CD4-positive, alpha-beta T cell (primary cell): Measurements from ENCODE around the gene LASP1. TPM values are rescaled to one million over a fixed set of nuclear protein-coding genes. Genes with fewer than 3 reads are reported as not detected.

Source experiments
- ATAC-seq: fragments of 200-7000 bp; cut with Tn5 transposase; one replicate; pipeline ENCODE4 v1.10.0; 2022; ENCODE audit warnings: mild to moderate bottlenecking; ENCODE audit not compliant: poor library complexity
- CTCF ChIA-PET: fragments of 350-600 bp; sonication (Branson Sonifier 250); formaldehyde crosslinking; loops from one replicate; lab custom pipeline; 2021; ENCODE audit warnings: antibody characterized with exemption, inconsistent platforms; lab: Charles Lee
- POLR2A ChIA-PET: fragments of 350-600 bp; sonication (Branson Sonifier 250); formaldehyde crosslinking; loops from one replicate; lab custom pipeline; 2021; ENCODE audit warnings: antibody characterized with exemption, inconsistent platforms; lab: Charles Lee
- DNase-seq, 14 experiments: peaks; one replicate each; pipeline ENCODE4 v3.0.0-alpha.2; 2013 to 2020; ENCODE audit warnings: mixed read lengths in 2 of 14
- H3K27ac ChIP-seq, 2 donors: one replicate each; pipeline versions ENCODE4 v1.5.1 to v1.7.0; 2013; ENCODE audit warnings: low read length in 2 of 2, low read depth in 1 of 2, mild to moderate bottlenecking in 1 of 2
- H3K27me3 ChIP-seq, 2 experiments: 1 replicate in 1 of 2; 2 replicates in 1 of 2; pipeline versions ENCODE4 v1.6.1 to v1.7.0; 2013; ENCODE audit warnings: low read length in 2 of 2, control low read depth in 1 of 2, mild to moderate bottlenecking in 1 of 2, moderate library complexity in 1 of 2; ENCODE audit not compliant: insufficient read depth in 2 of 2, control insufficient read depth in 1 of 2
- H3K36me3 ChIP-seq: one replicate; pipeline ENCODE4 v1.6.1; 2013; ENCODE audit warnings: low read length, control low read depth; ENCODE audit not compliant: insufficient read depth
- H3K4me1 ChIP-seq: one replicate; pipeline ENCODE4 v1.6.1; 2013; ENCODE audit warnings: low read length, control low read depth; ENCODE audit not compliant: insufficient read depth
- H3K4me3 ChIP-seq: one replicate; pipeline ENCODE4 v1.5.1; 2013; ENCODE audit warnings: mild to moderate bottlenecking, low read length, moderate library complexity
- H3K9me3 ChIP-seq, 2 experiments: 1 replicate in 1 of 2; 2 replicates in 1 of 2; pipeline versions ENCODE4 v1.6.1 to v1.7.0; 2013; ENCODE audit warnings: low read length in 2 of 2, mild to moderate bottlenecking in 2 of 2, control low read depth in 1 of 2, moderate library complexity in 1 of 2; ENCODE audit not compliant: control insufficient read depth in 1 of 2, insufficient read depth in 1 of 2
- H3K27ac Mint-ChIP-seq: one replicate; pipeline ENCODE4 v1.8.0; 2020; ENCODE audit warnings: mixed read lengths
- H3K27me3 Mint-ChIP-seq: one replicate; pipeline ENCODE4 v1.8.0; 2021; ENCODE audit warnings: mixed read lengths
- H3K36me3 Mint-ChIP-seq: one replicate; pipeline ENCODE4 v1.8.0; 2021; ENCODE audit warnings: low read depth, mixed read lengths
- H3K4me1 Mint-ChIP-seq: one replicate; pipeline ENCODE4 v1.8.0; 2021; ENCODE audit warnings: low read depth, mixed read lengths
- H3K4me3 Mint-ChIP-seq: one replicate; pipeline ENCODE4 v1.8.0; 2020; ENCODE audit warnings: mild to moderate bottlenecking, mixed read lengths
- H3K9me3 Mint-ChIP-seq: one replicate; pipeline ENCODE4 v1.8.0; 2020; ENCODE audit warnings: mixed read lengths
- intact Hi-C, 2 experiments: fragments of 100-400 bp; cut with DNase I in 1 of 2; cut with micrococcal nuclease in 1 of 2; formaldehyde crosslinking; loops; one replicate each; pipeline versions ENCODE4 v1.15.1 to v1.9.0; 2023 to 2025; cut with DNase I, micrococcal nuclease
- total RNA-seq, 174 experiments: library from RNA in 2 of 174; stranded (reverse) in 2 of 174; gene quantifications; one replicate each; pipeline ENCODE4 v1.2.3 and lab custom pipeline; 2021 to 2026
- TF ChIP-seq, protein P1 (sequence below): fragments of 200-600 bp; IDR thresholded peaks from one replicate; pipeline ENCODE4 v1.8.0; 2022; ENCODE audit warnings: antibody characterized with exemption, mild to moderate bottlenecking

LASP1 gene
- total RNA-seq, 2 experiments from 2014 or later, result 50.1 to 50.5 TPM

DNA sequence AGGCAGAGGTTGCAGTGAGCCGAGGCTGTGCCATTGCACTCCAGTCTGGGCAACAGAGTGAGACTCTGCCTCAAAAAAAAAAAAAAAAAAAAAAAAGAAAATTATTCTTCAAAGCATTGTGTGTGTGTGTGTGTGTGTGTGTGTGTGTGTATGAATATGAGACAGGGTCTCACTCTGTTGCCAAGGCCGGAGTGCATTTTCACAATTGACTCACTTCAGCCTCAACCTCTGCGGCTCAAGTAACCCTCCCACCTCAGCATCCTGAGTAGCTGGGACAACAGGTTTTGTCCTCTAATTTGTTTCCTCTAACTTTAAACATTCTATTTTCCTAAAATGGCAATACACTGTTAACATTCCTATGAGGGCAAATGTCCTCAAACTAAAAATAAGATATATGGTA is 89.7 kb downstream of the LASP1 start:
- no peak for ATAC-seq
- no peaks in the 10 kb centered on the region for H3K27me3 Mint-ChIP-seq
- H3K36me3 ChIP-seq, result no peaks in the 10 kb centered on the region
- H3K4me3 Mint-ChIP-seq, result no peak overlapping the region
- H3K4me1 Mint-ChIP-seq, result peaks cover 37% of the 10 kb centered on the region
- ChIA-PET CTCF (no interaction called here), POLR2A (interaction anchor here (1.4 to 2.2 kb wide), 2 partner anchors 90 to 194 kb away, joined by 10 read pairs; partner anchors contain the start of gene LASP1)
- no peak for DNase-seq
- no peaks in the 10 kb centered on the region for H3K9me3 Mint-ChIP-seq
- TF ChIP-seq, protein P1, sequence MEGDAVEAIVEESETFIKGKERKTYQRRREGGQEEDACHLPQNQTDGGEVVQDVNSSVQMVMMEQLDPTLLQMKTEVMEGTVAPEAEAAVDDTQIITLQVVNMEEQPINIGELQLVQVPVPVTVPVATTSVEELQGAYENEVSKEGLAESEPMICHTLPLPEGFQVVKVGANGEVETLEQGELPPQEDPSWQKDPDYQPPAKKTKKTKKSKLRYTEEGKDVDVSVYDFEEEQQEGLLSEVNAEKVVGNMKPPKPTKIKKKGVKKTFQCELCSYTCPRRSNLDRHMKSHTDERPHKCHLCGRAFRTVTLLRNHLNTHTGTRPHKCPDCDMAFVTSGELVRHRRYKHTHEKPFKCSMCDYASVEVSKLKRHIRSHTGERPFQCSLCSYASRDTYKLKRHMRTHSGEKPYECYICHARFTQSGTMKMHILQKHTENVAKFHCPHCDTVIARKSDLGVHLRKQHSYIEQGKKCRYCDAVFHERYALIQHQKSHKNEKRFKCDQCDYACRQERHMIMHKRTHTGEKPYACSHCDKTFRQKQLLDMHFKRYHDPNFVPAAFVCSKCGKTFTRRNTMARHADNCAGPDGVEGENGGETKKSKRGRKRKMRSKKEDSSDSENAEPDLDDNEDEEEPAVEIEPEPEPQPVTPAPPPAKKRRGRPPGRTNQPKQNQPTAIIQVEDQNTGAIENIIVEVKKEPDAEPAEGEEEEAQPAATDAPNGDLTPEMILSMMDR, result no peak
- H3K27ac Mint-ChIP-seq, result peak overlapping the region; percentile 53
- no peak overlapping the region for H3K4me3 ChIP-seq
- peaks cover 11% of the 10 kb centered on the region for H3K4me1 ChIP-seq
- intact Hi-C loops, result no loop called here
- H3K27ac ChIP-seq, result no peak overlapping the region
- H3K9me3 ChIP-seq, result no peaks in the 10 kb centered on the region
- H3K27me3 ChIP-seq, result no peaks in the 10 kb centered on the region
- H3K36me3 Mint-ChIP-seq, result no peaks in the 10 kb centered on the region

DNA sequence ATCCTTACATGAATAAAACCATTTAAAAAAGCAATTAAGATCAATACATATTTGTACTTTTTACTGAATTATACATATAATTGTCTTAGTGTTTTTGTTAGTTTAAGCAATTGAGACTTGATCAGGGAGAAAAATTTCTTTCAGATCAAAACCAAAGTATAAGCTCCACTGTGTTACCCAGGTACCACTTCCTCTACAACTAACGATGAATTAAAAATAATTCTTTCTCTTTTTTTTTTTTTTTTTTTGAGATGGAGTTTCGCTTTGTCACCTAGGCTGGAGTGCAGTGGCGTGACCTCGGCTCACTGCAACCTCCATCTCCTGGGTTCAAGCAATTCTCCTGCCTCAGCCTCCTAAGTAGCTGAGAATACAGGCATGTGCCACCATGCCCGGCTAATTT is 90.5 kb downstream of the LASP1 start:
- Mint-ChIP-seq H3K4me3 (peak overlapping the region; percentile 42), H3K9me3 (no peaks in the 10 kb centered on the region), H3K36me3 (no peaks in the 10 kb centered on the region), H3K4me1 (peaks cover 37% of the 10 kb centered on the region), H3K27me3 (no peaks in the 10 kb centered on the region), H3K27ac (peak overlapping the region; percentile 44)
- ChIA-PET CTCF (no interaction called here), POLR2A (interaction anchor here (0.7 to 2.2 kb wide), 6 partner anchors 22 to 193 kb away, joined by 3 to 10 read pairs (median 4); partner anchors contain the start of gene LASP1)
- Histone ChIP-seq H3K36me3 (no peaks in the 10 kb centered on the region), H3K4me3 (peak overlapping the region; percentile 8), H3K27ac (no peak overlapping the region), H3K4me1 (peaks cover 11% of the 10 kb centered on the region), H3K9me3 (no peaks in the 10 kb centered on the region), H3K27me3 (no peaks in the 10 kb centered on the region)
- TF ChIP-seq, protein P1, result no peak
- ATAC-seq (peak; percentile 85), DNase-seq (peak in 1 of 14 experiments; percentile 41)
- intact Hi-C loops, result no loop called here

DNA sequence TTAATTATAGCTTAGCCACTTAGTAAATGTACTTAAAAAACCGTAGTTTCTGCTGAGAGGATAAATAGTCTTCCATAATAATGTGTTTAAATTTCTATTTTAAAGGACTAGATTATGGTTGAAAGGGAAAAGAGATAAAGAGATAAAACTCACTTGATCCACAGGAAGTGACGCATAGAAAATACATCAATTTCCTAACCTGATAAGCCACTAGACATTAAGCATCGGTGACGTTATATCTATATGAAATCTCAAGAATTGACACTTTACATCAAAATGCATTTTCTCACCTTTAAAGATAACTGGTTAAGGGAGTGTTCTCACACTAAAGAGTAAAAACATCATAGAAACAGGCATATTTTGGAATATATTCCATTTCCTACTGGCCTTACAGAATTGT is 91.6 kb downstream of the LASP1 start:
- Mint-ChIP-seq H3K9me3 (no peaks in the 10 kb centered on the region), H3K27me3 (no peaks in the 10 kb centered on the region), H3K4me1 (peaks cover 37% of the 10 kb centered on the region), H3K36me3 (no peaks in the 10 kb centered on the region), H3K4me3 (no peak overlapping the region), H3K27ac (peak overlapping the region; percentile 40)
- intact Hi-C loops, result no loop called here
- no peaks in the 10 kb centered on the region for H3K27me3 ChIP-seq
- no peaks in the 10 kb centered on the region for H3K36me3 ChIP-seq
- ChIA-PET POLR2A (interaction anchor here (2.2 kb wide), 1 partner anchor 192 kb away, joined by 10 read pairs; no protein-coding TSS in a partner anchor), CTCF (interaction anchor here (1.7 kb wide), 1 partner anchor 203 kb away, joined by 3 read pairs; no protein-coding TSS in a partner anchor)
- peak in 1 of 14 experiments; percentile 38 for DNase-seq
- peak; percentile 33 for ATAC-seq
- H3K27ac ChIP-seq, result no peak overlapping the region
- no peak overlapping the region for H3K4me3 ChIP-seq
- peaks cover 11% of the 10 kb centered on the region for H3K4me1 ChIP-seq
- no peaks in the 10 kb centered on the region for H3K9me3 ChIP-seq
- TF ChIP-seq, protein P1, result no peak
